GM18519 (cell line): ENCODE results near the gene CLIP2.
"Not testable (repeated sequence)": the region's sequence is repeated elsewhere in the genome, so short reads cannot be mapped to it uniquely, and the experiment has no call there.

ENCODE experiments used
- ATAC-seq: cut with Tn5 transposase; IDR thresholded peaks from one replicate; pipeline ENCODE4 v1.9.1; 2021; ENCODE audit warnings: mild to moderate bottlenecking, moderate library complexity; ENCODE audit not compliant: unreplicated experiment, low FRiP score

CLIP2 gene

DNA sequence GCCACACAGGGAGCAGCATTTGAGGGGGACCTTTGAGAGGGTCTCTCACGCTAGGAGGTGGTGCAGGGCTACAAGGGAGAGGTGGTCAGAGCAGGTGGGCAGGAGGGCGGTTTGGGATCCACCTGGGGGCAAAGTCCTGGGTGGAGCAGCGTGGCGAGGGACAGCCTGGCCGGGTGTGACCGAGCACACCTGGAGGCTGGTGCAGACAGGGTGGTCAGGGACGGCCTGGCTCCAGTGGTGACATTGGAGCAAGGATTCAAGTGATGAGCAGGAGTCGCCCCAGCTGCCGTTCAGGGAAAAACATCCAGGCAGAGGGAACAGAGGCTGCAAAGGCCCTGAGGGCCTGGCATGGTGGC, 36.0 kb downstream of the CLIP2 start:
- ATAC-seq, result no peak

DNA sequence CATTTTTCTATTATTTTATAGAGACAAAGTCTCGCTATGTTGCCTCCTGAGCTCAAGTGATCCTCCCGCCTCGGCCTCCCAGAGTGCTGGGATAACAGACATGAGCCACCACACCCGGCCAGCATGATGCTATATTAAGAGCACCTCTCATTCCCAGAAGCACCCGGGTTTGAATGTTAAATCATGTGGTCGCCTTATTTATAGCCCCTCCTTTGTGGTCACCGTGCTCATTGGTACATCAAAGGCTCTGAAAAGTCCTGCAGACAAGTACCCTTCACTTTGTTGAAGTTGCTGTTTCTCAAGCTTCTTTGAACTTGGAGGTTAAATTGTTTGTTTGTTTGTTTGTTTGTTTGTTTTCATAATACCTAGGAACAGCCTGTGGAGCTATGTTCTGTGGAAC, 40.0 kb downstream of the CLIP2 start:
- ATAC-seq, result no peak

DNA sequence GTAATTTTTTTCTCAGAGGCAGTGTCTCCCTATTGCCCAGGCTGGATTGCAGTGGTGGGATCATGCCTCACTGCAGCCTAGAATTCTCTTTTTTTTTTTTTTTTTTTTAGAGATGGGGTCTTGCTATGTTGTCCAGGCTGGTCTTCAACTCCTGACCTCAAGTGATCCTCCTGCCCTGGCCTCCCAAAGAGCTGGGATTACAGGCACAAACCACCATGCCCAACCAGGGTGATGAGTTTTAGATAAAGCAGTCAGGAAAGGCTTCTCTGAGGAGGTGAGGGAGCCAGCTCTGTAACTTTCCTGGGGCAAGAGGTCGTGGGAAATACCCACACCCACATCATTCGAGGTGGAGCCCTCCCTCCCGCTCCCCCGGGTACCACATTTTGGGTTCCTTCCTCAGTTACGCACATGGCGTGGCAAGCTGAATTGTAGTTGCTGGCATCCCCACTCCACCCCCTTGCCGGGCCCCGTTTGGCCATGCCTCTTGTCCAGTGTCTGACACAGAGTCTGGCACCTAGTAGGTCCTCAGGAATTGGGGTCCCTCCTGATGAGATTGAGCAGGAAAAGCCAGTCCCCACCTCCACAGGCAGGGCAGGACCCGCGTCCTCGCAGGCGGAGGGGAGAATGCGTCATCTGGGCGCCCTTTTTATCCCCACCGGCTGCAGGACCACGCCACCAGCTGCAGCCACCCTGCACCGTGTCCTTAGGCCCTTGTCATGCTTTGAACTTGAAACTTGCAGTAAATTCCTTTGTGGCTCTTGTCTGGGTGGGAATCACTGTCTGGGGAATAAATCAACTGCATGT, 43.4 kb downstream of the CLIP2 start:
- no peak for ATAC-seq

DNA sequence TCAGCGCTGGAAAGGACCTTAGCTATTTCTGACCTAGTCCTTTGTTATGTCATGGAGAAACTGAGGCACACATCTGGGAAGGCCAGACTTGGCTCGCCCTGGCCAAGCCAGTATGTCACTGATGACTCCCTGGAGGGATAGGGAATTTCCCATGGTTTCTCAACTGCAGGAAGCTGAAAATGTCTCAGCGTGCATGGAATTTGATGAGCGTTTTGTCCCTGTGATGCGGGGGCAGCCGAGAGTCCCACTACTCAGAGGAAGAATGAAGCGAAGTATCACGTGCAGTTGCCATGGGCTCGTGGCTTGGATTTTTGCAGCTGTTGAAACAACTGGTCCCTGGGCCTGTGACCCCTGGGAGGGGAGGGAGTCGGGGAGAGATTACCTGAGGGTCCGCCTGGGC, 44.8 kb downstream of the CLIP2 start:
- ATAC-seq, result no peak

DNA sequence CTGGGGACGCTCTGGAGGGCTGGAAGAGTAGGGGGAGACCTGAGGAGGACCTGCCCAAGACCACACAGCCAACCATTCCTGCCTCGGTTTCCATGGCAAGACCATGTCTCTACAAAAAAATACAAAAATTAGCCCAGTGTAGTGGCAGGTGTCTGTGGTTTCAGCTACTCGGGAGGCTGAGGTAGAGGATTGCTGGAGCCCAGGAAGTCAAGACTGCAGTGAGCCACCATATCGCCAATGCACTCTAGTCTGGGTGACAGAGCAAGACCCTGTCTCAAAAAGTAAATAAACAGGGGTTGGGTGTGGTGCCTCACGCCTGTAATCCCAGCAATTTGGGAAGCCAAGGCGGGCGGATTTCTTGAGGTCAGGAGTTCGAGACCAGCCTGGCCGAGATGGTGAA, 48.7 kb downstream of the CLIP2 start:
- ATAC-seq, result no peak

DNA sequence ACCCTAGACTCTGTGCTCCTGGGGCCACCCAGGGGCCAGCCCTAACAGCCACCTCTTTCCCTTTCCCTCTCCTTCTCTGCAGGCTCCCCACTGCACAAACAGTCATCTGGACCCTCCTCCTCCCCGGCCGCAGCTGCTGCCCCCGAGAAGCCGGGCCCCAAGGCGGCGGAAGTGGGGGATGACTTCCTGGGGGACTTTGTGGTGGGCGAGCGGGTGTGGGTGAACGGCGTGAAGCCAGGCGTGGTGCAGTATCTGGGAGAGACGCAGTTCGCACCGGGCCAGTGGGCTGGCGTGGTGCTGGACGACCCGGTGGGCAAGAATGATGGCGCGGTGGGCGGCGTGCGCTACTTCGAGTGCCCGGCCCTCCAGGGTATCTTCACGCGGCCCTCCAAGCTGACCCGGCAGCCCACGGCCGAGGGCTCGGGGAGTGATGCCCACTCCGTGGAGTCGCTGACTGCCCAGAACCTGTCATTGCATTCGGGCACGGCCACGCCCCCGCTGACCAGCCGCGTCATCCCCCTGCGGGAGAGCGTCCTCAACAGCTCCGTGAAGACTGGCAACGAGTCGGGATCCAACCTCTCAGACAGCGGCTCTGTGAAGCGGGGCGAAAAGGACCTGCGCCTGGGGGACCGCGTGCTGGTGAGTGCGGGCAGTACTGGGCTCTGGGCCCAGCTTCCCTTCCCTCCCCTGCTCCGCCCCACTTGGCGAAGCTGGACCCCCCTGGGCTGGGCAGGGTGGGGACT, 49.3 kb downstream of the CLIP2 start:
- ATAC-seq, result no peak

DNA sequence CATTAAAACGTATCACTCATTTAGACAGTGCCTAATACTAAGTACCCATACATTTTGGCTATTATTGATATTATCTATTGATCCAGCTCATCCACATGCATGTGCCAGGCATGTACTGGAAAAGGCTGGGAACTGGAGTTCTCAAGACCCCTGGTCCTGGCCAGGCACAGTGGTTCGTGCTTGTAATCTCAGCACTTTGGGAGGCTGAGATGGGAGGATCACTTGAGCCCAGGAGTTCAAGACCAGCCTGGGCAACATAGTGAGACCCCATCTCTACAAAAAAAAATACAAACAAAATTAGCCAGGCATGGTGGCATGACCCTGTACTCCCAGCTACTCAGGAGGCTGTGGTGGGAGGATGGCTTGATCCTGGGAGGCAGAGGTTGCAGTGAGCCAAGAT, 50.4 kb downstream of the CLIP2 start:
- ATAC-seq, result not testable (repeated sequence)

DNA sequence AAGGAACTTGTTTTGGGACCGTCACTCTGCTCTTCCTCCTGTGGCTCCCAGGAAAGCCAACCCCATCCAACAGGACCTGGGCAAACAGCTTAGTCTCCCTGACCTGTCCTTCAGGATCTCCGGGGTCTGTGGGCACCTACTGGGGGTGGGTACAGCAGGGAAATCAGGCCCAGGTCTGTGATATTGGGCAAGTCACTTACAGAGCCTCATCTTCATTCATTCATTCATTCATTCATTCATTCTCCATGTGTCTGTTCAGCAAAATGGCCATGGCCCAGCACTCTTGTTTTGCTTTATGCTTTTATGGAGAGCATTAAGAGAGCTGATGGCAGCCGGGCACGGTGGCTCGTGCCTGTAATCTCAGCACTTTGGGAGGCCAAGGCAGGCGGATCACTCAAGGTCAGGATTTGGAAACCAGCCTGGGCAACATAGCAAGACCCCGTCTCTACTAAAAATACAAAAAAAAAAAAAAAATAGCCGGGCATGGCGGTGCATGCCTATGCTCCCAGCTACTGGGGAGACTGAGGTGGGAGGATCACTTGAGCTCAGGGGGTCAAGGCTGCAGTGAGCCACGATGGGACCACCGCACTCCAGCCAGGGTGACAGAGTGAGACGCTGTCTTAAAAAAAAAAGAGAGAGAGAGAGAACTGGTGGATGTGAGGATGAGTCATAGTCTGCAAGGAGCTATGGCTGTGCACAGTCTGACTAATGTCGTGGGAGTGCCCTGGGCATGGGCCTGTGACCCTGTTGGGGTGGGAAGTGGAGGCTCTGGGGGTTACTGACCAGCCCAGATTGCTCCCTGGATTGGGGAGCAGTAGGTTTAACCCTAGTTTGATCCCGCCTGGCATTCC, 54.3 kb downstream of the CLIP2 start:
- no peak for ATAC-seq

DNA sequence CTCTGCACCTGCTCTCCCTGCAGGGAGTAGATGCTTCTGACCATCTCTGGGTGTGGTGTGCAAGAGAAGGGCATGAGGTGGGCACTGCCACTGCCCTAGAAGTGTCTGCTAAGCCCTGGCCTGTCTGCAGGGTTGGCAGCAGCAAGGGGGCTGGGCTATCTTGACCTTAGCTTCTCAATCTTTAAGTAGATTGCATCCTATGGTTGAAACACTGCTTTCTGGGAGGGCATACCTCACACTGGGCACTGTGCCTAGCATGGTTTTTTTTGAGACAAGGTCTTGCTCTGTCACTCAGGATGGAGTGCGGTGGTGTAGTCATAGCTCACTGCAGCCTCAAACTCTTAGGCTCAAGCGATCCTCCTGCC, 54.9 kb downstream of the CLIP2 start:
- ATAC-seq, result no peak

DNA sequence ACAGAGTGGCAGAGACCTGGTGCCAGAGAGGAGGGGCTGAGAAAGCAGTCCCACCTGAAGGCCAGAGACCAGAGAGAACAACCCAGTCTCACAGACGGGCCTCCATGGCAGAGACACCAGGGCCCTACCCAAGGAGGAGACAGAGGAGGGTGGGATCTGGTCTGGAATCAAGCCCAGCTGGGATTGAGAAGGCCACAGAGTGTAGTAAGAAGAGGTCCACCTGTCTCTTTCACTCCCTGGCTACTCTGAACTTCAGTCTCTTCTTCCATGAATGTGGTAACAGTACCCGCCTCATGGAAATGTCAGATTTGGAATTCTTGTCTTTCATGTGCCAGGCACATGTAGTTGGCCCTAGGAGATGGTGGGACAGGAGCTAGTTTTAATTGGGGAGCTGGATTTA, 55.6 kb downstream of the CLIP2 start:
- ATAC-seq, result no peak

DNA sequence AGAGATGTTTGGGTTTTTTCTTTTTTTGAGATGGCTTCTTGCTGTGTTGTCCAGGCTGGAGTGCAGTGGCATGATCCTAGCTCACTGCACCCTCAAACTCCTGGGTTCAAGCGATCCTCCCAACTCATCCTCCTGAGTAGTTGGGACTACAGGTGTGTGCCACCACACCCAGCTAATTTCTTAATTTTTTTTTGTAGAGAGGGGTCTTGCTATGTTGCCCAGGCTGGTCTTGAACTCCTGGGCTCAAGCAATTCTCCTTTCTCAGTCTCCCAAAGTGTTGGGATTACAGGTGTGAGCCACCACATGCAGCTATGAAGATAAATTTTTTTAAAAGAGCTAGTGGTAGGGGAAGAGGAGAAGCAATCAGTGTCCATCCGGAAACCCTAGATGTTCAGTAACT, 56.8 kb downstream of the CLIP2 start:
- ATAC-seq, result no peak

DNA sequence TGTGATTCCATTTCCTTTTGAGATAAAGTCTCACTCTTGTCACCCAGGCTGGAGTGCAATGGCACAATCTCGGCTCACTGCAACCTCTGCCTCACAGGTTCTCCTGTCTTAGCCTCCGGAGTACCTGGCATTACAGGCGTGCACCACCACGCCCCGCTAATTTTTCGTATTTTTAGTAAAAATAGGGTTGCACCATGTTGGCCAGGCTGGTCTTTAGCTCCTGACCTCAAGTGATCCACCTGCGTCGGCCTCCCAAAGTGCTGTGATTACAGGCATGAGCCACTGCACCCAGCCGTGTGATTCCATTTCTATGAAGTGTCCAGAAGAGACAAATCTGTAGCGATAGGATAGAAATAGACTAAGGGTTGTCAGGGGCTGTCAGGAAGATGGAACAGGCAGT, 60.4 kb downstream of the CLIP2 start:
- no peak for ATAC-seq

DNA sequence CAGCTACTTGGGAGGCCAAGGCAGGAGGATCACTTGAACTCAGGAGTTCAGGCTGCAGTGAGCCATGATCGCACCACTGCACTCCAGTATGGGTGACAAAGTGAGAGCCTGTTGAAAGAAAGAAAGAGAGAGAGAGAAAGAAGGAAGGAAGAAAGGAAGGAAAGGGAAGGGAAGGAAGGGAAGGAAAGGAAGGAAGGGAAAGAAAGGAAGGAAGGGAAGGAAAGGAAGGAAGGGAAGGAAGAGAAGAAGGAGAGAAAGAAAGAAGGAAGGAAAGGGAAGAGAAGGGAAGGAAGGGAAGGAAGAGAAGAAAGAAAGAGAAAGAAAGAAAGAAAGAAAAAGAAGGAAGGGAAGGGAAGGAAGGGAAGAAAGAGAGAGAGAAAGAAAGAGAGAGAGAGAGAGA, 61.5 kb downstream of the CLIP2 start:
- ATAC-seq, result no peak

DNA sequence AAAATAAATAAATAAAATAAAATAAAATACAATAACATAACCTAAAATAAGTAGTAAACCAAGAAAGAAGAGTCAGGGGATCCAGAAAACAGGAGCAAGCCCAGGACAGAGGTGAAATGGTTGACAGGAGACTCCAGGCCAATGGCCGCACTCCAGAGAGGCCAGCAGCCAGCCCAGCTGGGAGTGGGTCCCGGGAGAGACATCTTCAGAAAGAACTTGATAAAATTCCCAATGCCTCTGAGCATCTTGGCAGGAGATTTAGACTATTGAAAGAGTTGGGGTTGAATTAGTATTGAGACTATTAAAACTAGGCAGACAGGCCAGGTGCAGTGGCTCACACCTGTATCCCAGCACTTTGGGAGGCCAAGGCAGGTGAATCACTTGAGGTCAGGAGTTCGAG, 62.6 kb downstream of the CLIP2 start:
- ATAC-seq, result no peak

DNA sequence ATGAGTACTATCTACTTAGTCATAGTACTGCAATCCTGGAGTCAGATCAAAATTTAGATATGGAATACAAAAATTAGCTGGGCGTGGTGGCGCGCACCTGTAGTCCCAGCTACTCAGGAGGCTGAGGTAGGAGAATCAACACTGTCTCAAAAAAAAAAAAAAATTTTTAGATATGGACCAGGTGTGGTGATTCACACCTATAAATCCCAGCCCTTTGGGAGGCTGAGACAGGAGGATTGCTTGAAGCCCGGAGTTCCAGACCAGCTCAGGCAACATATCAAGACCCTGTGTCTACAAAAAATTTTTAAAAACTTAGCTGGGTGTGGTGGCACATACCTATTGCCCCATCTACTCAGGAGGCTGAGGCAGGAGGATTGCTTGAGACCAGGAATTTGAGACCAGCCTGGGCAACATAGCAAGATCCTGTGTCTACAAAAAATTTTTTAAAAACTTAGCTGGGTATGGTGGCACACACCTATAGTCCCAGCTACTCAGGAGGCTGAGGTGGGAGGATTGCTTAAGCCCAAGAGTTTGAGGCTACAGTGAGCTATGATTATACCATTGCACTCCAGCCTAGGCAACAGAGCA, 63.4 kb downstream of the CLIP2 start:
- ATAC-seq, result not testable (repeated sequence)

DNA sequence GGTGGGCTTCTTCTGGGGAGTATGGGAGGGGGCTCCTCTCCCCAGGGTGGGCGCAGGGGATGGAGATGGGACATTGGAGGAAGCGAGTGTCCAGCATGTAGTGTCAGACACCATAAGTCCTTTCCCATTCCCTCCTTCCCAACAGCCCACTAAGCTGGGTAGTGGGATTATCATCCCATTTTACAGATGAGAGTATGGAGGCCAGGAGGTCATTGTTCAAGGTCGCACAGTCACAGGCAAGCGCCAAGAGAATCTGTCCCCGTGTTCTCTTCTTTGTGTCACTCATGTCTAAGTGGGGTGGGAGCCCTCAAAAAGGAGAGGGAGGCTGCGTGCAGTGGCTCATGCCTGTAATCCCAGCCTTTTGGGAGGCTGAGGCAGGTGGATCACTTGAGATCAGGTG, 64.8 kb downstream of the CLIP2 start:
- no peak for ATAC-seq

DNA sequence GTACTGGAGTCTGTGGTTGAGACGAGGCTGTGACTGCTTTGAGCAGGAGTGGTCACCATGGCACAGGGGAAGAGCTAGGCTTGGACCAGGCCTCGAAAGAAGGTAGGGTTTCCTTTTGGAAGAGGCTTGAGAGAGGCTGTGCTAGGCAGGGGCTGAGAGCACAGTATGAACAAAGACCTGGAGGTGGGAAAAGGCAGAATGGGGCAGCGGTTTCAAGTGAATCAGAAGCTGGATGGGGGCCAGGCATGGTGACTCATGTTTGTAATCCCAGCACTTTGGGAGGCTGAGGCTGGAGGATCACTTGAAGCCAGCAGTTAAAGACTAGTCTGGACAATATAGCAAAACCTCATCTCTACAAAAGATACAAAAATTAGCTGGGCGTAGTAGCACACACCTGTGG, 65.9 kb downstream of the CLIP2 start:
- no peak for ATAC-seq

DNA sequence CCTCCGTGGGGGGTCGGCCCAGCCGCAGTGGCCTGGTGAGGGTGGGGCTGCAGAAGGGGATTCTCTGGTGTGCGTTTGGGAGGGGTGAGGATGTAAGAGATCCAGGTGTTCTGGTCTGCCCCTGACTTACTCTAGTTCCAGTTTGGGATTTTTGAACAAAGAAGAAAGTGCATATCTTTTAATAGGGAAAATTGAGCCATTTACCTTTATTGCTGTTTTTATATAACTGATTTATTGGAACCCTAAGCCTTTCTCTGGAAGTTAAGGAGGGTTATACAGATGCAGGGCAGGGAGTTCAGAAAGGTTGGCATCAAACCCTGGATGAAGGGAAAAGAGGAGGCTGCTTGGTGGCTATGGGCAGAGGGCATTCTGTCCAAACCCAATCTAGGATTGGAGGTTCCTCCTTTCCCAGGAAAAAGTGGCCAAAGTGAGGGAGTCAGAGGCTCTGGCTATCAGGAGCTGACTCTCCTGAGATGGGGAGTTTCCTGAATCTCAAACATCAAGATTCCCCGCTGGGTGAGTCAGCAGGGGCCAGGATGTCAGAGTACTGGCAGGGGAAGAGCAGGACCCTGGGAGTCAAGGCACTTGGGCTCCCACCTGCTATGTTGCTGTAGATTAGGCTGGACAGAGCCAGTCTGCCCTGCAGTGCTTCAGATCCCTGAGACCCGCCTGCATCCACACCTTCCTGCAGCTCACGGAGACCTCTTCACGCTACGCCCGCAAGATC, 67.5 kb downstream of the CLIP2 start:
- no peak for ATAC-seq

DNA sequence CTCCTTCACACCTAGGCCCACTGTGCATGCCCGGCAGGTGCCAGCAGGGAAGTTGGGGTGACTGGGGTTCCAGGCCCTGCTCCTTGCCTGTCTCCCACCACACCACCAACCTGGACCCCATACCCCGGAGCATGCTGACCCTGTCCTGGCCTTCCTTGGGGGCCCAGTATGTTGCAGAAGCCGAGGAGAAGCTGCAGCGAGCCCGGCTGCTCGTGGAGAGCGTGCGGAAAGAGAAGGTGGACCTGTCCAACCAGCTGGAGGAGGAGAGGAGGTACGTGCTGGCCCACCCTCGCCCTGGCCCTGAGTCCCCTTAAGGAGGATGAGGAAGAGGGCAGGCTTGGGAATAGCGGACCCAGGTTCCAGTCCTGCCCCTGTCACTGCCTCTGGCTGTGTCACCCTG, 70.8 kb downstream of the CLIP2 start:
- ATAC-seq, result no peak

DNA sequence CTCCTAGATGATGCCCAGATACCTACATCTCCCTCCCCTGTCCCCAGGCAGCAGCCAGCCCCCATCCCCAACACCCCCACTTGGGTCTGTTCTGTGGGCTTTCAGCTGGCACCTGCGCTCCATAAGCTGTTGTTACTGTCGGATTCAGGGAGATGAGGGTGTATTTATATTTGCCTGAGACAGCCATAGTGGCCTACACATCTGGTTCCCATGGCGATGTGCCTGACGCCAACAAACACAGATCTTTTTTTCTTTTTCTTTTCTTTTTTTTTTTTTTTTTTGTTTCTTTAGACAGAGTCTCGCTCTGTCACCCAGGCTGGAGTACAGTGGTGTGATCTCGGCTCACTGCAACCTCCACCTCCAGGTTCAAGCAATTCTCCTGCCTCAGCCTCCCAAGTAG, 73.1 kb downstream of the CLIP2 start:
- ATAC-seq, result no peak
